Vagina (tissue), 2 donors: ENCODE data around the gene TUBA1A.

Source experiments
- CTCF ChIP-seq, 3 experiments: fragments of 450-650 bp in 2 of 3; fragments of 200-600 bp in 1 of 3; sonication (generic) in 1 of 3; IDR thresholded peaks; one replicate each; pipeline ENCODE4 v1.5.1; 2017 to 2019; ENCODE audit warnings: antibody characterized with exemption in 3 of 3, mild to moderate bottlenecking in 2 of 3, moderate library complexity in 2 of 3
- POLR2AphosphoS5 ChIP-seq, 2 donors: sonication (generic); formaldehyde crosslinking; IDR thresholded peaks; one replicate each; pipeline ENCODE4 v1.9.0; 2017; ENCODE audit warnings: antibody characterized with exemption in 2 of 2, mild to moderate bottlenecking in 2 of 2, low read depth in 1 of 2; ENCODE audit not compliant: insufficient read depth in 1 of 2

GRCh38 chr12:49146406-49146805, 42.5 kb downstream of the TUBA1A start:
- TF ChIP-seq POLR2AphosphoS5 (IDR thresholded peaks at IDR 0.05; ENCODE audit: insufficient read depth in 1 of 2, low read depth in 1 of 2) = no peak
- no peak for TF ChIP-seq CTCF (IDR thresholded peaks at IDR 0.05)
